Umbilical cord (tissue), 2 donors: ENCODE results near the gene PIH1D1. TPM values are rescaled to one million over a fixed set of nuclear protein-coding genes. Genes with fewer than 3 reads are reported as not detected.
A peak's percentile ranks its signal among the peaks of the same experiment; 100 is the strongest.
"Not testable (repeated sequence)": the region's sequence is repeated elsewhere in the genome, so short reads cannot be mapped to it uniquely, and the experiment has no call there.

Source experiments
- DNase-seq: peaks from one replicate; pipeline ENCODE4 v3.0.0-alpha.2; 2015; ENCODE audit warnings: low spot score
- total RNA-seq: library from RNA; depleted of rRNA; stranded (reverse); fragments of >200 nt; gene quantifications from one replicate; pipeline ENCODE4 v1.2.3, GENCODE V29; 2014; ENCODE audit warnings: low replicate concordance; ENCODE audit not compliant: insufficient read depth

PIH1D1 gene
- total RNA-seq, 1 donor from 2014 or later: 61.9 TPM

DNA sequence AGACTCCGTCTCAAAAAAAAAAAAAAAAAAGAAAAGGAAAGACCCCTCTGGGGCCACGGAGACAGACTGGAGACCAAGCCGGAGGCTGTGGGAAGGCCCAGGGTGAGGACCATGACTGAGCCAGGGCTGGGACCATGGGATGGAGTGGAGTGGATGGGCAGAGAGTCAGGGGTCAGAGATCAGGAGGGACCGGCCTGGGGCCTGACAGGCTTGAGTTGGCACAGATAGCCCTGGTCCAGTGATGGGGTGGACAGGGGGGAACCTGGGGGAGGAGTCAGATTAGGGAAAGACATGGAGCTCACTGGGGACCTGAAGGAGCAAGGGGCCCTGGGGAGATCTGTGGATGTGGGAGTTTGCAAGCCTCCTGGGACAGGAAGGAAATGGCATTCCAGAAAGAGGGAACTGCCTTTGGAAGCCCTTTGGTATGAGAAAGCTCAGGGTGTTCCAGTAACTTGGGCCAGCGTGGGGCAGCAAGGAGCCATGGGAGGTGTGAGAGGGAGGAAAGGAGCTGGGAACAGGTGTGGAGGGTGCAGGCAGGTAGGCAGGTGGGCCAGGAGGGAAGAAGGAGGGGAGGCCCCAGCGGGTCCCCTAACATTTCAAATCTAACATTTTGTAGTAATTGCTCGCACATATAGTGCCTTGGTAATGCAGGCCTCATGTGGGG lies 29.5 kb upstream of the PIH1D1 start:
- DNase-seq: no peak

DNA sequence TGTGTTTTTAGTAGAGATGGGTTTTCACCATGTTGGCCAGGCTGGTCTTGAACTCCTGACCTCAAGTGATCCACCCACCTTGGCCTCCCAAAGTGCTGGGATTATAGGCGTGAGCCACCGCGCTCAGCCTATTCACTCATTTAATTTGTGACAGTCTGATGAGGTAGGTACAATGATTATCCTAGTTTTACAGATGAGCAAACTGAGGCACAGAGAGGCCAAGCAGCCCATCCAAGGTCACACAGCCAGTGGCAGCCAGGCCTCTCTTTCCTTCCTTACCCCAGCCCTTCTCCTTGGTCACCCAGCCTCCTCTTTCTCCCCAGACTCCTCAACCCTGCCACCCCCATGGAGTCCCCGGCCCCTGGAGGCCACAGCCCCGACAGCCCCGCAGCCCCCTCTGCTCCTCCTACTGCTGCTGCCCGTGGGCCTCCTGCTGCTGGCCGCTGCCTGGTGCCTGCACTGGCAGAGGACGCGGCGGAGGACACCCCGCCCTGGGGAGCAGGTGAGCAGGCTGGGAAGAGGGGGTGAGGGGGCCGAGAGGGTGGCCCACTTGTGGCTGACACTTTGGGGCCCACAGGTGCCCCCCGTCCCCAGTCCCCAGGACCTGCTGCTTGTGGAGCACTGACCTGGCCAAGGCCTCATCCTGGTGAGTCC lies 28.5 kb upstream of the PIH1D1 start:
- no peak for DNase-seq

DNA sequence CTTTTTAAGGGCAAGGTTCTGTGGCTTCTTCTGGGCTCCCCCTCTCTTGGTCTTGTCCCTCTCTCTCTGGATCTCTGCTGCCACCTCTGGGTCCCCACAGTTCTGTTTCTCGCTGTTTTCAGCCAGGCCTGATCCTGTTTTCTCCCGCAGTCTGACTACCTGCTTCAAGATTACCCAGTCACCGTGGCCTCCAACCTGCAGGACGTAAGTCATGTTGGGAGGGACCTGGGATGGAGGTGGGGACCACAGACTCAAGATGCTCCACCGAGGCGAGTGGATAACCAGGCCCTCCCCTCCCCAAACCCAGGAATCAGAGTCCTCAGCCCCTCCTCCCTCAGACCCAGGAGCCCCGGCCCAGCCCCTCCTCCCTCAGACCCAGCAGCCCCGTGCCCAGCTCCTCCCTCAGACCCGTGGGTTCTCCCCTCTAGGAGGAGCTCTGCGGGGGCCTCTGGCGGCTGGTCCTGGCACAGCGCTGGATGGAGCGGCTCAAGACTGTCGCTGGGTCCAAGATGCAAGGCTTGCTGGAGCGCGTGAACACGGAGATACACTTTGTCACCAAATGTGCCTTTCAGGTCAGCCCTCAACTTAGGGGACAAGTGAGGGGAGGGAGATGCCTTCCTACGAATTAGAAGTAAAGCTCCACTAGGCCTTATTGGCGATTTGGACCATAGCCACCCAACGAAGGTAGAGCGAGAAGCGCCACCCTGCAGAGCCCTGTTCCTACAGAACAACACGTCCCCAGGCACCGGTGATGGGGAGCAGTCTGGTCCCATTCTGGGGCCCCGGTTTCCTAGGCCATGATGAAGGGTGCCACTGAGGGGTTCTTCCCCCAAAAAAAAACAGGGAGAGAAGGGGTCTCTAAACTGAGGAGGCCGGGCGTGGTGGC lies 24.6 kb upstream of the PIH1D1 start:
- no peak for DNase-seq

DNA sequence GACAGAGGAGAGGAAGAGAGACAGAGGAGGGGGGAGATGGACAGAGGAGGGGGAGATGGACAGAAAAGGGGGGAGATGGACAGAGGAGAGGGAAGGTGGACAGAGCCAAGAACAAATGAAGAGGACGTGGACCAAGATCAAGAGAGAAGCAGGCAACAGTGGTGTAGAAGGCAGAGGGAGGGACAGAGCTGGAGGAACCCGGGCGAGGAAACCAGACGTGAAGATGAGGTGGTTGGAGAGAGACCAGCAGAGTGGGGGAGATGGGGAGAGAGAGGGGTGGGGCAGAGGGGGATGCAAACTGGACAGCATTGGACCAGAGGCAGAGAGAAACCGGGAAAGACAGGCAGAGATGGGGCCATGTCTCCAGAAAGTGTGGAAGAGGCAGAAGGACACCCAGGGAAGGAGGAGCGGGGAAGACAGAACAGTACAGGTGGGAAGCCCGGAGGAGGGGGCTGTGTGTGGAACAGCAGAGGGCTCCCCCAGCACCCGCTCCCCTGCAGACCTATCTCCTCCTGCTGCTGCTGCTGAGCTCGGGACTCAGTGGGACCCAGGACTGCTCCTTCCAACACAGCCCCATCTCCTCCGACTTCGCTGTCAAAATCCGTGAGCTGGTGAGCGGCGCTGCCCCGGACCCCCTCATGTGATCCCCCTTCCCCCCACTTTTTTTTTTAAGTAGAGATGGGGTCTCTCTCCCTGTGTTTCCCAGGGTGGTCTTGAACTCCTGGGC lies 23.7 kb upstream of the PIH1D1 start:
- DNase-seq: no peak

DNA sequence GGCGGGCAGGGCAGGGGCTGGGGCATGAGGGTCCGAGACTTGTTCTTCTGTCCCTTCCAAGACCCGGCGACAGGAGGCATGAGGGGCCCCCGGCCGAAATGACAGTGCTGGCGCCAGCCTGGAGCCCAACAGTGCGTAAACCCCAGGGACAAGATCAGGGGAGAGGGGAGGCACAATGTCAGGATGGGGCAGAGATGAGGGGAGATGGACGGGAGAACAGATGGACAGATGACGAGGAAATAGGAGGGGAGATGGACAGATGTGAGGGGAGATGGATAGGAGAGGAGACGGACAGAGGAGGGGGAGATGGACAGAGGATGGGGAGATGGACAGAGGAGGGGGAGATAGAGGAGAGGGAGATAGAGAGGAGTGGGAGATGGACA lies 22.9 kb upstream of the PIH1D1 start:
- no peak for DNase-seq

DNA sequence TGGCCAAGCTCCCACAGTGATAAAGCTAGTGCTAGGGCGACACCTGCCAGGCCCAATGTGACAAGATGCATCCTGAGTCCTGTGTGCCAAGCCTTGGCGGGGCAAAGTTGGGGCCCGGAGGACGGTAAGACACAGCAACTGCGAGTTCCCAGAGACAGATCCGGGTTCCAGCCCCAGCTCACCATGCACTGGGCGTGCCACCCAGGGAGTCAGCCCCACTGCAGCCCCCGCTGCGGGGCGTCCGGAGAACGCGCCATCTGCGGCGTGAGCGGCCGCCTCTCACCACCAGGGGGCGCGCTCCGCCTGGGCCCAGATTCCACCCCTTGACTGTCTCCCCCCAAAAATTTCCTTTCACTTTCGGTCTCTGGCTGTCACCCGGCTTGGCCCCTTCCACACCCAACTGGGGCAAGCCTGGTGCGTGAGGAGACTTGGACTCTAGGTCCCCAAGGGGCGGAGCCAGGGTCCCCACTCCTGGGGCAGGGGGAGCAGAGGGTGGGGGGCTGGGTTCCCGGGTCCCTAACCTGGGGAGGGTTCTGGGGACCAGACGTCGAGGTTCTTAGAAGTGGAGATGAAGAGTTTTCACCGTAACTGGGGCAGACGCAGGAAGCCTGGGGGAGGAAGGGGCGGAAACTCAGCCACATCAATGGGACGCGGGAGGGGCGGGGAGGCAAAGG lies 22.4 kb upstream of the PIH1D1 start, which contains the start of gene FLT3LG:
Gene FLT3LG, plus strand, starts transcription at position 348 of the 674 bp plus-strand sequence. CDS start 425 bp downstream, outside the sequence.
- peak; percentile 66 for DNase-seq

DNA sequence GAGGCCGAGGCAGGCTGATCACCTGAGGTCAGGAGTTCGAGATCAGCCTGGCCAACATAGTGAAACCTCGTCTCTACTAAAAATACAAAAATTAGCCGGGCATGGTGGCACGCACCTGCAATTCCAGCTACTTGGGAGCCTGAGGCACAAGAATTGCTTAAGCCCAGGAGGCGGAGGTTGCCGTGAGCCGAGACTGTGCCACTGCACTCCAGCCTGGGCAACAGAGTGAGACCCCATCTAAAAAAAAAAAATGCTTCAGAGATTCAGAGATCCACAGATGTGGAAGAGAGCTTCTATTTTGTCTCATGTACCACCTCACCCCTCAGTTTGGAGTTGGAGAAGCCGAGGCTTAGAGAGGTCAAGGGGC lies 21.9 kb upstream of the PIH1D1 start:
- DNase-seq: not testable (repeated sequence)

DNA sequence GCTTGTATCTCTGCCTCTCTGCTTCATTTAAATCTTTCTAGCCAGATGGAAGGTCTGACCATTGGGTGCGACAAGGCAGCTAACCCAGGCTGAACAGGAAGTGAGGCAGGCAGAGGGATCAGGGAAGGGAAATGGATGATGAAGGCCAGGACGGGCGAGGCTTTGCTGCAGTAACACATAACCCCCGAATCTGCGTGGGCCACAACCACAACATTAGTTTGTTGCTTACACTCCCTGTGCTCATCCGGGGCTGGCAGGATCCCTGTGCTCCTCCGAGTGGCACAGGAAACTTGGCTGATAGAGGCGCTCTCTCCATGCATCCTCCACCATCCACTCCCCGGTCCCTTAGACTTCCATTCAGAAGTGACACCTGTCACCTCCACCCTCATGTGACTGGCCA lies 21.3 kb upstream of the PIH1D1 start:
- no peak for DNase-seq

DNA sequence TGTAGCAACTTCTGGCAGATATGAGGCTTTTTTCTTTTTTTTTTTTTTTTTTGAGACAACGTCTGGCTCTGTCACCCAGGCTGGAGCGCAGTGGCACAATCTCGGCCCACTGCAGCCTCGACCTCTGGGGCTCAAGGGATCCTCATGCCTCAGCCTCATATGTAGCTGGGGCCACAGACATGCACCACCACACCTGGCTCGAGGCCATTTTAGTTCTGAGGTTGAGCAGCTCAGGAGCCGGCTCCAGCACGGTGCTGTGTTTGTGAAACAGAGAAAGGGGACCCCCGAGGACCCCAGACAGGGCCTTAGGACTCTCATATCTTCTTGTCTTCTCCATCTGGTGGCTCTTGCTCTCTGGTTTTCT lies 19.0 kb upstream of the PIH1D1 start:
- DNase-seq: no peak

DNA sequence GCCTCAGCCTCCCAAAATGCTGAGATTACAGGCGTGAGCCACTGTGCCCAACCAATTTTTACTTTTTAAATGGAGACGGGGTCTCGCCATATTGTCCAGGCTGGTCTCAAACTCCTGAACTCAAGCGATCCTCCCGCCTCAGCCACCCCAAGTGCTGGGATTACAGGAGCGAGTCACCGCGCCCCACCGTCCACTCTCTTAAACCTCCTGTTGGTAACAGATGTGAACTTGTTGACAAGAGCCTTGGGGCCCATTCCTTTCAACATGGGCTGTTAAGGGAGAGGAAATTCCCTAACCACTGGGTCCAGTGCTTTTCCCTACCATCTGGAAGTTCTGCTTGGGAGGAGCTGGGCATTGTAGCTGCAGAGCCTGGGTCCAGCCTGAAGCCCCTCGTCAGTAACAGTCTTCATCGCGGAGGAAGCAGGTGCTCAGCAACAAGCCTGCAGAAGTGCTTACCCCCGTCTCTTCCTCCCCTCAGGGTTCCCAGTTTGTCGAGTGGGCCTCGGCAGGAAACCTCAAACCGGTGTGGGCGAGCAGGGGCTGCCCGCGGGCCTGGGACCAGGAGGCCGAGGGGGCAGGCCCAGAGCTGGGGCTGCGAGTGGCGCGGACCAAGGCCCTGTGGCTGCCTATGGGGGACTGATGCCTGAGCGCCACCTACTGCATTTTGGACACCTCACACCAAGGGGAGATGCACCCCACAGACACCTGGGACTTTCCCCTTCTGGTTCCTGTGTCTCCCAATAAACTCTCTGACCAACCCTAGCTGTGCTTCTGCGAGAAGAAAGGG lies 18.4 kb upstream of the PIH1D1 start:
- no peak for DNase-seq

DNA sequence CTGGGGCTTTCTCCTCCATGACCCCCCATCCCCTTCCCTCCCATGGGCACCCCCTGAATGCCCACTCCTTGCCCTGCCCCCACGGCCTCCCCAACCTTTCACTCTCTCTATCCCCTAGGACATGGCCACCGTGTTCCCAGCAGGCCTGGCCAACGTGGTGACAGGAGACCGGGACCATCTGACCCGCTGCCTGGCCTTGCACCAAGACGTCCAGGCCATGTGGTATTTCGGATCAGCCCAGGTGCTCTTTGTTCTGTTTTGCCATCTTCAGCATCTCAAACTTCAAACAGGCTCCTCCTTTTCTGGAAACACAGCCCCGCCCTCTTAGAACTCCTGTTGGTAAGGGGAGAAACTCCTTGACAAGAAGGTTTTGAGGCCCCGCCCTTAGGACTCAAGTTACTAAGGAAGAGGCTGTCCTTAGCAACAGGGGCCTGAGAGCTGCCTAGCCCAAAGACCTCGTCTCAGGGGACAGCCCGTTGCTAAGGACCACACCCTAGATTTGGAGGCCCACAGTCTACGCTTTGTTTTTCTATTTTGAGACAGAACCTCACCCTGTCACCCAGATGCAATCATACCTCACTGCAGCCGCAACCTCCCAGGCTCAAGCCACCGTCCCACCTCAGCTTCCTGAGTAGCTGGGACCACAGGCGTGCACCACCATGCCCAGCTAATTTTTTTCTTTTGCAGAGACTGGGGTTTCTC lies 17.3 kb upstream of the PIH1D1 start:
- DNase-seq: peak; percentile 91

DNA sequence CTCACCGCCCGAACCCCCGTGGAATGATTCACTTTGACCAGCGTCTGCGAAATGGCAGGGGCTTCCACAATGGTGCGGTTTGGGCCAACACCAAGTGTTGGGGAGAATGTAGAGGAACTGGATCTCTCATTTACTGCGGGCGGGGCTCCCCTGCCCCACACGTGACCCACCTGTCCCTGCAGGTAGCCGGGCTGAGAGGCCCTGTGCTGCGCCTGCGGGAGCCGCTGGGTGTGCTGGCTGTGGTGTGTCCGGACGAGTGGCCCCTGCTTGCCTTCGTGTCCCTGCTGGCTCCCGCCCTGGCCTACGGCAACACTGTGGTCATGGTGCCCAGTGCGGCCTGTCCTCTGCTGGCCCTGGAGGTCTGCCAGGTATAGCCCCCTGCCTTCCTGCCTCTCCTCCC lies 16.6 kb upstream of the PIH1D1 start:
- DNase-seq: no peak

DNA sequence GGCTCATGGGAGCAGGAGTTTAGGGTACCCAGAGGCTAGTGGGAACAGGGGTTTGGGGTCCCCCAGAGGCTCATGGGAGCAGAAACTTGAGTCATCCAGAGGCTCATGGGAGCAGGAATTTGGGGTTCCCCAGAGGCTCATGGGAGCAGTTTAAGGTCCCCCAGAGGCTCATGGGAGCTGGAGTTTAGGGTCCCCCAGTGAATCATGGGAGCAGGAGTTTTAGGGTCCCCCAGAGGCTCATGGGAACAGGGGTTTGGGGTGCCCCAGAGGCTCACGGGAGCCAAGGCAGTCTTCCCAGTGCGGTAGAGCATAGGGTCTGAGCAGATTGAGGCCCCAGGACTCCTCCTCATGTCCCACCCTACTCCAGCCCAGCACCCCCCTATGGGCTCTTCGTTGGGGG lies 13.8 kb upstream of the PIH1D1 start:
- DNase-seq: no peak

DNA sequence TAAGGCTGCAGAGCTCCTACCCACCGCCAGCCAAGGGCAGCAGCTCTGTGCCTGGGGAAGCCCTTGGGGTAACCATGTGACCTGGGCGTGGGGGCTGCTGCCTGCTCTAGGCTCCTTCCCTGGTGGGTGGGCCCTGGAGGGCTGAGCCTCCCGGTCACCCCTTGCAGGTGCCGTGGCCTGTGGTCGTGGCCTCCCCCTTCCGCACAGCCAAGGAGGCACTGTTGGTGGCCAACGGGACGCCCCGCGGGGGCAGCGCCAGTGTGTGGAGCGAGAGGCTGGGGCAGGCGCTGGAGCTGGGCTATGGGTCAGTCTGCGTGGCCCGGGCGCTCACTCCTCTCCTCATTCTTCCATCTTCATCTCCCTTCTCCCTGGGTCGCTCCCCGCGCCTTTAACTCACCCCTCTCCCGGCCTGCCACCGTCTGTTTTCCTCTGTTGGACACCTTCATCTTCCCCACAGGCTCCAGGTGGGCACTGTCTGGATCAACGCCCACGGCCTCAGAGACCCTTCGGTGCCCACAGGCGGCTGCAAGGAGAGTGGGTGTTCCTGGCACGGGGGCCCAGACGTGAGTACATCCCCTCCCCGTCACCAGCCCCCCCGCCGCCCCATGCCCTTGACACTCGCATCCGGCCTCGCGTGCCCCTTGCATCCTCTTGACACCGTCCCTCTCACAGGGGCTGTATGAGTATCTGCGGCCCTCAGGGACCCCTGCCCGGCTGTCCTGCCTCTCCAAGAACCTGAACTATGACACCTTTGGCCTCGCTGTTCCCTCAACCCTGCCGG lies 12.5 kb upstream of the PIH1D1 start:
- DNase-seq: no peak

DNA sequence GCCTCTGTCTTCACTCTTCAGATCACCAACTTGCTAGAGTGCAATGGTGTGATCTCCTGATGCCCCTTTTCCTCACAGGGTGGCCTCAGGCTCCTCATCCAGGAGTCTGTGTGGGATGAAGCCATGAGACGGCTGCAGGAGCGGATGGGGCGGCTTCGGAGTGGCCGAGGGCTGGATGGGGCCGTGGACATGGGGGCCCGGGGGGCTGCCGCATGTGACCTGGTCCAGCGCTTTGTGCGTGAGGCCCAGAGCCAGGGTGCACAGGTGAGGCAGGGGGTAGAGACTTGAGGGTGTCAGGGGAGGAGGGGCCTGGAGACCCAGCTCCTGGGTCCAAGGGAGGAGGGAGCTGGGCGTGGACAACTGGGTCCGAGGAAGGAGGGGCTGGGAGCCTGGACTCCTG lies 10.9 kb upstream of the PIH1D1 start:
- DNase-seq: no peak

DNA sequence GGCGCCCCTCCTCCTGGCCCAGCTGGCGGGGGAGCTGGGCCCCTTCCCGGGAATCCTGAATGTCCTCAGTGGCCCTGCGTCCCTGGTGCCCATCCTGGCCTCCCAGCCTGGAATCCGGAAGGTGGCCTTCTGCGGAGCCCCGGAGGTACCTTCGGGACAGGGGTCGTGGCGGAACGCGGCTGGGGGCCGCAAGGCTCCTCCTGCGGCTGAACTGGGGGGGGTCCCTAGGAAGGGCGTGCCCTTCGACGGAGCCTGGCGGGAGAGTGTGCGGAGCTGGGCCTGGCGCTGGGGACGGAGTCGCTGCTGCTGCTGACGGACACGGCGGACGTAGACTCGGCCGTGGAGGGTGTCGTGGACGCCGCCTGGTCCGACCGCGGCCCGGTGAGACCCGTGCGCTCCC lies 10.0 kb upstream of the PIH1D1 start:
- DNase-seq: no peak

DNA sequence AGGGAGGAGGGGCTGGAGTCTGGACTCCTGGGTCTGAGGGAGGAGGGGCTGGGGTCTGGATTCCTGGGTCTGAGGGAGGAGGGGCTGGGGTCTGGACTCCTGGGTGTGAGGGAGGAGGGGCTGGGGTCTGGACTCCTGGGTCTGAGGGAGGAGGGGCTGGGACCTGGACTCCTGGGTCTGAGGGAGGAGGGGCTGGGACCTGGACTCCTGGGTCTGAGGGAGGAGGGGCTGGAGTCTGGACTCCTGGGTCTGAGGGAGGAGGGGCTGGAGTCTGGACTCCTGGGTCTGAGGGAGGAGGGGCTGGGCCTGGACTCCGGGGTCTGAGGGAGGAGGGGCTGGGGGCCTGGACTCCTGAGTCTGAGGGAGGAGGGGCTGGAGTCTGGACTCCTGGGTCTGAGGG lies 9.5 kb upstream of the PIH1D1 start:
- DNase-seq: not testable (repeated sequence)

DNA sequence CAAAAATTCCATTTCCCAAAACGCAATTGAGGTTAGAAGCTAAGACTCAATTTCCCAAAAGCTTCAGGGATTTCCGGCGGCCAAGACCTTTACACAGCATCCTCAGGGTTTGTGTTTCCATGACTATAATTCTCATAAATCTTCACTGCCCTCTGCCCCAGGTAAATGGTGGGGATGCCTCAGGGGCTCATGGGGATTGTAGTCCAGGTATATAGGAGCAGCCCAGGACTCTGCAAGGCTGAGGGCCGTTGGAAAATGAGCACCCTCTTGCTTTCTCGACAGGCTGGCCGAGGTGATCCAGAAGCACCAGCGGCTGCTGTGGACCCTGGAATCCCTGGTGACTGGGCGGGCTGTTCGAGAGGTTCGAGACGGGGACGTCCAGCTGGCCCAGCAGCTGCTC lies 7.8 kb upstream of the PIH1D1 start:
- DNase-seq: no peak

DNA sequence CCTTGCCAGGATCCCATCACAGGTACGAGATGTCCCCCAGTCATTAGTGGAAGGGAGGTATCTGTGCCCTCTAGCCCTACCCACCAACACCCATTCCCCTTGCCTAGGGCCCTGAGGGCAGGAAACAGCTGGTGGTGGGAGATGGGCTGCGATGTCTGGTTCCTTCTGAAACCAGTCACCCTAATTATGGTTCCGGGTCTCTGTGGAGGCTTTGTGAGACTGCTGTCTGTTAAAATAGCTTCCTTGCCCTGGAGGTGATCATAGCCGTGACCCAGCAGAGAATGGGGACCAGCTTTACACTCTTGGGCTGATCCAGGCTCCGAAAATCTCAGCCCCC lies 6.9 kb upstream of the PIH1D1 start:
- DNase-seq: no peak
